Right lobe of liver (tissue), 4 donors: ENCODE data around the gene FIP1L1.

Experiments used
- POLR2A ChIP-seq: fragments of 450-650 bp; IDR thresholded peaks from one replicate; pipeline ENCODE4 v1.6.1; 2017; ENCODE audit warnings: antibody characterized with exemption, mild to moderate bottlenecking
- TF ChIP-seq, protein P1 (sequence below), 4 donors: fragments of 200-600 bp in 3 of 4; fragments of 450-650 bp in 1 of 4; IDR thresholded peaks; one replicate each; pipeline versions ENCODE4 v1.5.1 to v1.8.0; 2016 to 2022; ENCODE audit warnings: antibody characterized with exemption in 4 of 4, mild to moderate bottlenecking in 2 of 4
- donor health status: DM: no; HTN: no; CAD: no.
- donor health status: DM: no; HTN: no; CAD: no.
- donor health status: DM: no; HTN: yes; CAD: no.

DNA sequence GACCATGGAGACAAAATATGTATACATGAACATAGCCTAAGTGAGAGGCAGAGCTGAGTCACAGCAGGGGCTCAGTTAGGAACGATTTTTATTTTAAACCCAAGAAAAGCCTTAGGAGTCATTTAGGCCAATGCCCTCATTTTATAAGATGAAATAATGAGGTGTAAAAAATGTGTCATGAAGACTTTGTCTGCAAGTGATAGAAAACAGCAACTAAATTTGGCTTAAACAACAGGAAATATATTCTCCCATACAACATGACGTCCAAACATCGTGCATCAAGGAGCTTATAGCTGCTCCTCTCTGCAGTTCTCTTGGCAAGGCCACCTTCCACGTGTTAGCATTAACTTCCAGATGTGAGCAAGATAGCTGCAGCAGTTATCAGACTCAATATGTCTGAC, 28.4 kb upstream of the FIP1L1 start:
- TF ChIP-seq, protein P1, sequence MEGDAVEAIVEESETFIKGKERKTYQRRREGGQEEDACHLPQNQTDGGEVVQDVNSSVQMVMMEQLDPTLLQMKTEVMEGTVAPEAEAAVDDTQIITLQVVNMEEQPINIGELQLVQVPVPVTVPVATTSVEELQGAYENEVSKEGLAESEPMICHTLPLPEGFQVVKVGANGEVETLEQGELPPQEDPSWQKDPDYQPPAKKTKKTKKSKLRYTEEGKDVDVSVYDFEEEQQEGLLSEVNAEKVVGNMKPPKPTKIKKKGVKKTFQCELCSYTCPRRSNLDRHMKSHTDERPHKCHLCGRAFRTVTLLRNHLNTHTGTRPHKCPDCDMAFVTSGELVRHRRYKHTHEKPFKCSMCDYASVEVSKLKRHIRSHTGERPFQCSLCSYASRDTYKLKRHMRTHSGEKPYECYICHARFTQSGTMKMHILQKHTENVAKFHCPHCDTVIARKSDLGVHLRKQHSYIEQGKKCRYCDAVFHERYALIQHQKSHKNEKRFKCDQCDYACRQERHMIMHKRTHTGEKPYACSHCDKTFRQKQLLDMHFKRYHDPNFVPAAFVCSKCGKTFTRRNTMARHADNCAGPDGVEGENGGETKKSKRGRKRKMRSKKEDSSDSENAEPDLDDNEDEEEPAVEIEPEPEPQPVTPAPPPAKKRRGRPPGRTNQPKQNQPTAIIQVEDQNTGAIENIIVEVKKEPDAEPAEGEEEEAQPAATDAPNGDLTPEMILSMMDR (IDR thresholded peaks at IDR 0.05) = no peak
- TF ChIP-seq POLR2A = no peak
